Daoy (cell line): ENCODE data around the gene SUMO3. TPM values are rescaled to one million over a fixed set of nuclear protein-coding genes. Genes with fewer than 3 reads are reported as not detected.
"Not testable (repeated sequence)": the region's sequence is repeated elsewhere in the genome, so short reads cannot be mapped to it uniquely, and the experiment has no call there.

Experiments used
- DNase-seq: peaks from one replicate; pipeline ENCODE4 v3.0.0-alpha.2; 2015; ENCODE audit warnings: low read depth
- total RNA-seq: library from RNA; depleted of rRNA; stranded (reverse); fragments of >200 nt; shearing (Covaris generic); gene quantifications from 2 replicates; pipeline ENCODE4 v1.2.3, GENCODE V29; 2014

SUMO3 gene
- total RNA-seq, 1 experiment from 2014 or later = 98.9 TPM

DNA sequence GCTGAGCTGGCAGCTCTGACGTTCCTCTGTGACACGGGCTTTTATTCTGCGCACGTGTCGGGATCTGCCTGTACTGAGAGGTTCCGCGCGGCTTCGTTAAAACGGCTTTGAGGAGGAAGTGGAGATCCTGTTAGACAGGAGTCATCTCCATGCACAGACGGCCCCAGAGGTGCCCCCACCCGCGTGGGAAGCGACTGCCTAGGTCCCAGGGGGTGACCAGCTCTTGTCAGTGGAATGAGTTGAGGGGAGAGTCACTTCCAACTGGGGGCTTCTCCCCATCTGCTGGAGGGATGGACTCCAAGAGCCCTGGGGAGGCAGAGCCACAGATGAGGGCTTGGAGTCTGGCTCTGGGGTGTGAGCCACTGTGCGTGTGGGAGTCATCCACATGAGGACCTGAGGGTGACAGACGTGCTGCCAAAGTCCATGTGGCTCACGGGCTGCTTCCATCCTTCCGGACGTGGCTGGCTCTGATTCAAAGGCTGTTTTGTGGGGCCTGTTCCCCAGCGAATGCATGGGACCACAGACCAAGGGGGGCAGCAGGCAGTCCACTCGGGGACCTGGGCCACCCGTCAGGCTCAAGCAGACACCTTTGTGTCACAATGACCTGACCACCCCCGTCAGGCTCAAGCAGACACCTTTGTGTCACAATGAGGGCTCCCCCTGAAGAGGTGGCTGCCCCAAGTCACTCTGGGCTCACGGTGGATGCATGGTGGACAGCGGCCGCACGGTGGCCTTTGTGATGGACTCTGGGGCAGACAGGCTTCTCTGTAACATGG, 28.8 kb upstream of the SUMO3 start:
- peak; percentile 57 for DNase-seq

DNA sequence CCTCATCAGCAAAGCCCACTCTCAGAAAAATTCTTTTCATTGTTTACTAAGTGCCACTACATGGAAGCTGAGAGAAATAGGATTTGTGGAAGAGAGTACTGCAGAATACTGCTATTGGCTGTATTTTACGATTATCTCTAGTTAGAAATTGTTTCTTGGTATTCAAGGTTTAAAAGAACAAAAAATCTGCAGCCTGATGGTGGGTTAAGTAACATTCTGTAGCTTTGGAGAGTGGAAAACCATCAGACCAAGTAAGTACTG, 28.3 kb upstream of the SUMO3 start:
- DNase-seq = no peak

DNA sequence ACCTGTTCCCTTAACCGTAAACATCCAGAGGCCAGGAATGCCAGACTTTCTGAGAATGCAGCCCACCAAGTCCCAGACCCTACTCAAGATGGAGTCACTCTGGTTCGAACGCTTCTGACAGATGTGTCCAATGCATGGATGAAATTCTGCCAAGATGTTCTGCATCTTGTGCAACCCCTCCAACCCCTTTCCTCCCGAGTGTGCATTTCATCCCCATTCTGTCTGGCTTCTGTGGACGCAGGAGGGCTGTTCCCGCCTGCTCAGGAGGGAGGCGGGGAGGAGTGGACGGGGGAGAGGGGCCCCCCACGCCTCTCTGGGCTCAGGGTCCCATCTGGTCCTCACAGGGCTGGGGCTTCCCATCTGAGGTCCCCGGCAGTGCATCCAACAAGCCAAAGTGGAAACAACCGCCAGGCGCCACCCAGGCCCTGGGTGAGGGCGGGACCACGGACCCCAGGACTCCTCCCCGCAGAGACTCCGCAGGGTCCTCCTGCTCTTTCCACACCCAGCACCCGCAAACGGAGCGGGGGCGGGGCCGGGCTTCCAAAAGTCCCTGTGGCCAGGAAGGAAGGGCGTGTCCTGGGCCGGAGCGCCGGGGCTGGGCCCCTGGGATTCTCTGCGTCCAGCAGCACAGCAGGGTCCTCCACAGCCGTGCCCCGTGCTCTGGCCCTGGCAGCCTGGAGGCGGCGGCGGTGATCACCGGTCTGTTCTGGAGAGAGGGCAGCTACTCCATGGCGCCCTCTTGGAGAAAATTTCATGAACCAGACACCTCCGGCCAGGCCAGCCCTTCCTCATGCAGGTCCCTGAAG, 27.8 kb upstream of the SUMO3 start:
- DNase-seq = peak; percentile 74

DNA sequence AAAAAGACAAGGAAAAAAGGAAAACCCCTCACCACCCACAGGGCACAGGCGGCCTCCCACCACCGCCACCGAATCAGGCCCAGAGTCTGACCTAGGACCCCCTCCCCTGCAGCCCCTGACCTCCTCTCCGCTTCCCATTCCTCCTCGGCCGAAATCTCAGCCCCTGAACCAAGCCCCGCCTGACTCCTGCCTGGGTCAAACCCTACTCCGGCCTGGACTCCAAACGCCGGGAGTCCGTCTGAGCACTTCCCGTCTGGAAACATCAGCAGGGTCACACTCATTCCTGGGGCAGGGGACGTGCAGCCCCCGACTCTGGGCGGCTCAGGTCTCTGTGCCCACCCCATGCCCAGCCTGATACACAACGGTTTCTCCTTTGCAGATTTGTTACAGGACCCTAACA, 26.4 kb upstream of the SUMO3 start:
- no peak for DNase-seq

DNA sequence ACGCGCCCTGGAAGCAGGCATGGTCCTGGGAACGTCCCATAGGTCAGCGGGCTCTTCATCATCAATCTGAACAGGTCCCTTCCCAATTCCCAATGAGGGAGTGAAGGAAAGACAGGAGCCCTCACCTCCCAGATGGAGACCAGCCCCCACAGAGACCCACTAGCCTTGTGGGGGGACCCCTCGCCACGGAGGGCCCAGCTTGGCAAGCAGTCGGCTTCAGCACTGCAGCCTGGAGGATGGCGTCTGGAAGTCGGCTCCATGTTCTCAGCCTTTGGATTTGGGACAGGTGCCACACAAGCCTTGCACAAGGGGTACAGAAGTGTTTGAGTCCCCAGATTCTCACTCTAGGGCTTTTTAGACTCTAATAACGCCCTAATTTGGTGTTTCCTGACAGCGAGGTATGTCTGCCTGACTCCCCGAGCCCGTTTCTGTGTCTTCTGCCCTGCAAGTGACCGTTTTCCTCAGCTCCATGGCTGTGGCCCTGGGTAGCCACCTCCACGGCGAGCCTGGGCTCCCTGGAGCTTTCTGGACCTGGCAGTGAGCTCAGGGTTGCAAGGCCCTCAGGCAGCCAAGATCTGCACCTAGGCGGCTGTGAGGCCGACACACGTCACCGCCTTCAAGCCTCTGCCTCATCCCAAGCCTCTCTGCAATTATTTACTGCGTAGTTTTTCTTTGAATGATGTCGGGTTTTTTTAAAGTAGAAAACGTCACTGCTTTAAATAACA, 25.0 kb upstream of the SUMO3 start:
- no peak for DNase-seq

DNA sequence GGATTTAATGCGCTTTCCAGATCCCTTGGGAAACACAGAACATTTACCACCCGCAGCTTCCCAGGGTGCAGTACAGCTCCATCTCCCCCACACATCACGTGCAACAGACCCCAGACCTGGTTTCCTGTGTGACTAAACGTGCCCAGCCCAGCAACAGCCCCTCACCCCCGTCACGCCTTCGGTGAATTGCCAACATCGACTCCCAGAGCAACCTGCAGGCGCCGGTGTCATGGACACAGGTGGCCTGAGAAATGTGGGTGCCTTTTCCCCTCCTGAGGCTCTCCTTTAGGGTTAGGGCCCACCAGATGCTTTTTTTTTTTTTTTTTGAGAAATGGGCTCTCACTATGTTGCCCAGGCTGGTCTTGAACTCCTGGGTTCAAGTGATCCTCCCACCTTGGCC, 24.2 kb upstream of the SUMO3 start:
- DNase-seq = no peak

DNA sequence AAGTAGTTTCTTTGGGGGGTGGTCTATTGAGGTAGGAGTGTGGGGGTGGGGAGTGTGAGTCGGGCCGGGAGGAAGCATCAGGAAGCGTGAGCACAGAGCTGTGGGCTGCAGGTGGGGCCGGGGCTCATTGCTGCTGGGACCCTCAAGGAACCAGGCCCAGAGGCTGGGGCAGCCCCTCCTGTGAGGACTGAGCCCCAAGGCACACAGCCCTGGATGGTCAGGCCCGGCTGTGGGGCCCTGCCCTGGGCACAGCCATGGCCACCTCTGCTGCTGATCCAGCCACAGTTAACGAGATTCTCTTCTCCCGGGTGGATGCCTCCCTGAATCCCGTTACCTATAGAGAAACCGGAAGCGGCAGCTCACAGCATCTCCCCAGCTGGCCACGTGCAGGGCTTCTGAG, 22.9 kb upstream of the SUMO3 start:
- DNase-seq = no peak

DNA sequence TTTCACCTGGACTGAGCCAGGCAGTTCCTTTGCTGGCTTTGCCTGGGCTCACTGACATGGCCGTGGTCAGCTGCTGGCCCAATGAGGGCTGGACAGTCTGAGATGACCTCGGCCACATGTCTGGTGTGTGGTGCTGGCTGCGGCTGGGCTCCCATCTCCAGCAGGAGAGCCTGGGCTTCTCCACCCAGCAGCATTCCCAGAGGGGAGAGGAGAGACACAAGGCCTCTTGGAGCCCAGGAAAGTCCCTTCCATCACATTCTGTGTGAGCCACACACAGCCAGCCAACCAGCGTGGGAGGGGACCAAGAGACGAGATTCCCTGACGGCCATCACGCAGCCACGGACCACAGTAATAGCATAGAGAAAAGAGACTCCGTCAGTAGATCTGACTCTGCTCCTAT, 21.1 kb upstream of the SUMO3 start:
- DNase-seq = no peak

DNA sequence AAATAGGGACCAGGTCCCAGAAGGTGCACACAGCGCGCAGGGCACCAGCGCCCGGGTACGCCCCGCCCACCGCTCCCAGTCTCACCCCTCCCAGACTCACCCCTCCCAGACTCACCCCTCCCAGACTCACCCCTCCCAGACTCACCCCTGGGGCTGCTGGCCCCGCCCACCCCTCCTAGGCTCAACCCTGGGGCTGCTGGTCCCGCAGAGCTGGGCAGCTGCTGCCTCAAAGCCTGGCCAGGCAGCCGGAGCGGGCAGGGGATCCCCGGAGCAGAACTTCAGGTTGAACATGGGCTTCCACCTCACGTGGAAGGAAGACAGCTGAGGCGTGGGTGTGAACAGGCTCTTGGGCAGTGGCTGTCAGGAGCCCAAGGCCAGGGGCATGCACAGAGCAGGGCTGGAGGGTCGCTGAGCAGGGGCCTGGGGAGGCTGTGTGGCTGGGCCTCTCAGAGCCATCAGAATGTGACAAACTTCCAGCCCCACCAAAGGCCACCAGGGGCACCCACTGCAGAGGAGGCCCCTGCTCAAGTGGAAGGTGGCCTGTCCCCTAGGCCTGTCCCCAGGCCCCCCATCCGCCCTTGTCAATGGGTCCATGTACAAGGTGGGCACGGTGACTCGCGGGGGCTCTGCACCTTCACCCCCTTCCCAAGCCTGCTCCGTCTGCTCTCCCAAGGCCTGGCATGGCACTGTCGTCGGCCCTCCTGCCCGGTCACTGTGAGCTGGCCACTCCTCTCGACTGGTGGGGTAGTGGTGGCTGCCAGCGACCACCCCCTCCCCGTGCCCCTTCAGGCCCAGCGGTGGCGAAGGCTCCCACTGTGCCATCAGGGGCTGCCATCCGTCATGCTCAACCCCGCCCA, 20.4 kb upstream of the SUMO3 start:
- DNase-seq = no peak

DNA sequence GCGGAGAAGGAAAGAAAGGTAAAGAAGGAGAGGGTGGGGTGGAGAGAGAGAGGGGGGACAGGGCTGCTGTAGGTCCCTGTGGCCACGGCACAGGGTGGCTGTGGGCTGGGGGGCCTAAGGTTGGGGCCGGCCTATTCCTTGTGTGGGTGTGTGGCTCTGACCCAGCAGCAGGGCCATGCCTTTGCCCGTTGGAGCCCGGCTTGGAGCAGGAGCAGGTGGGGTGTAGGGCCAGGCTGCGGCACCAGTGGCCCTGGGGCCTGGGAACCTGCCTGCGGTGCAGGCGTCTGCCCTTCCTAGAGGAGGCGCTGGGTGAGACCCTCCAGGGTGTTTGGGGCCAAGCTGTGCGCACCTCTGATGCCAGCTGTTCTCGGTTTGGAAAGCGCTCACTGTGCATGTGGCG, 19.7 kb upstream of the SUMO3 start:
- DNase-seq = no peak

DNA sequence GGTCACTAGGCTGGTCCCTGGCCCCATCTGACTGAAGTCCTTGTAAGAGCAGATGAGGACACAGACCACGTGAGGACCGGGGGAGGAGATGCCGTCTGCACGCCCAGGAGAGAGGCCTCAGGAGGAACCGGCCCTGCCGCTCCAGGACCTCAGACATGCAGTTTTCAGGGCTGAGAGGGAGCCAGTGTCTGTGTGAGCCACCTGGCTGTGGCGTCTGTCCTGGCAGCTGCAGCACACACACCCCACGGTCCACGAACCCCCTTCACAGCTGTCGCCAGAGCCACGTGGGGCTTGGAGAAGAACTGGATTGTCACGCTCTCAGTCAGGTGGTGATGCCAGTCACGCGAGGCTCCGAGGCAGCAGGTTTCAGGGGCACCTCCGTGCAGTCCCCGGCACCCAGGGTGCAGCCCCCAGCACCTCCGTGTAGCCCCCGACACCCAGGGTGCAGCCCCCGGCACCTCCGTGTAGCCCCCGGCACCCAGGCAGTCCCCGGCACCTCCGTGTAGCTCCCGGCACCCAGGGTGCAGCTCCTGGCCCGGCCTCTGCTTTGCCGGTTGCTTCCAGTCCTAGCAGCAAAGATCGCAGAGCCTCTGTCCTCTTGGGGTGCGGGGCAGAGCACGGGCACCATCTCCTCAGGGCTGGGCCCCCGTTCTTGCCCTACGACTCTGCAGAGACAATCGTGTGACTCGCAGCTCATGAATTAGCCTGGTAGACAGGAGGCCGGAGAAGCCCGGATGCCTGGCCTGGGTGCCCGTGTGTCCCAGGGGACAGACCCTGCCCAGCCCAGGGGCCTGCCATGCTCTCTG, 19.0 kb upstream of the SUMO3 start:
- no peak for DNase-seq

DNA sequence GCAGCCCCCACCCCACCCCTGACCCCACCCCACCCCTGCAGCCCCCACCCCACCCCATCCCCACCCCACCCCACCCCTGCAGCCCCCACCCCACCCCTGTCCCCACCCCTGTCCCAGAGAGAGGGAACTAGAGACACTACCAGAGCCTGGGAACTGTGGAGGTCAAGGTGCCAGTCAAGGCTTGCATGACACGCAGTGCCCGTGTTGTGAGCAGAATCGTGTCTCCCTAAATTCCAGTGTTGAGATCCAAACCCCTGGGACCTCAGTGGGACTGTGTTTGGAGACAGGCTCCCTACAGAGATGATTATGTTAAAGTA, 18.4 kb upstream of the SUMO3 start:
- no peak for DNase-seq

DNA sequence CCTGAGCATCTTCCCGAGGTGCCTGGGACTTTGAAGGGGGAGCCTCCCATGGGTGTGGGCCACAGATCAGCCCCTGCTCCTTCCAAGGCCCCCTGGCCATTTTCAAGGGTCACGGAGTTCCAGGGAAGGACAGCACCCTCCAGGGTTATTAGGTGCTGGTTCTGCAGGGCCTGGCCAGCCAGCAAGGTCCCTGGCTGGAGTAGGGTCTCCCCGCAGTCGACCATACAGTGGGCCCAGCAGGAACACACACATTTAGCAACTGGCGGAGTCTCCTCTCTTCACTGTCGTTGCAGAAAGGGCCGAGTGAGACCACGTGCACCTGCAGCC, 17.7 kb upstream of the SUMO3 start:
- no peak for DNase-seq

DNA sequence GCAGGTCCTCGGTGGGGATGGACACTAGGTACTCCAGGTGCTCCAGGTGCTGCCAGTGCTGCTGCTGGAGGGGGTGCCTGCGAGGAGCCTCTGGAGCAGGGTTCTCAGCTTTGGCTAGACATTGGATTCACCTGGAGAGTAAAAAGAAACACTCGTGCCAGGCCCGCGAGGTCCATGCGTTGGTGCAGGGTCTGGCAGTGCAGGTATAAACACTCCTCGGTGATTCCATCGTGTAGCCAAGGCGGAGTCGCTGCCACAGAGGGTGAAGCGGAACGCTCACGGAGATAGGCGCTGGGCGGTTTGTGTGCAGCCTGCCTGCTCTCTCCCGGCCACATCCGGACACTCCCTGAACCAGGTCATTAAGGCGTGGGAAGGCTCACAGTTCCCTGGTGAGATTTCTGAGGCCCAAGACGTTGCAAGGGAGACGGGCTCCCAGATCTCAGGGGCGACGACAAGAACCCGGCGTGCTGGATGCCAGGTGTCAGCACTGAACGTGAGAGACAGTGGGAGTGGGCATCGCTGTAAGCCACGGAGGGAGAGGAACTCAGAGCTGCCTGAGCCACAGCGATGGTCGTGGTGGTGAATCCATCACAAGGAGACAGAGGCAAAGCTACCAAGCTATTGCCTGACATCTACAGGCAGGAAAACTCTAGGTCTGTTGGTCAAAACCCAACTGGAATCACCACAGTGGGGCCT, 17.2 kb upstream of the SUMO3 start:
- DNase-seq = no peak

DNA sequence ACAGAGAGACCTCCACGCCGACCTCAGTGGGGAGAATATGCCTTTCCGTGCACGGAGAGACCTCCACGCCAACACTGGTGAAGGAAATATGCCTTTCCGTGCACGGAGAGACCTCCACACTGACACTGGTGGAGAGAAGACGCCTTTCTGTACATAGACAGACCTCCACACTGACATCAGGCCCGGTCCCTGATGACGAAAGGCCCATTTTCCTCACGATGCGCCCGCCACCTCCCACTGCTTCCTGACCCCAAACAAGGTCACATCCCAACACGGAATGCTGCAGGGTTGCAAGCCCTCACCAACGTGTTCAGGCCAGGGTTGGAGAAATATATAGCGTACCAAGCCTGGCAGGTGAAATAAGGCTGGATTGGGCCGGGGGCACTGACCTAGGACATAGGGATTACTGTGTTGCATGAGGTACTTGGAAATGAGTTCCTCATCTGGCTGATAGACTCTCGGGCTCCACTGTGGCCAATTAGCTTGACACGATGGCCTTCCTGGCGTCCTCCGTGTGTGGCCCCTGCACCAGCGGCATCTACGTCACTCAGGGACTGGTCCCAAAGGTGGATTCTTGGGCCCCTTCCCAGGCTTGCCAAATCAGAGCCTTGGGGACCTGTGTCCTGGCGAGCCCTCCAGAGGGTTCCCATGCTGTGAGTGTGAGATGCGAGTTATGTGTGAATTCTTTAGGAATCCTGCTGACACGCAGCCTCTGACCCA, 16.5 kb upstream of the SUMO3 start:
- no peak for DNase-seq

DNA sequence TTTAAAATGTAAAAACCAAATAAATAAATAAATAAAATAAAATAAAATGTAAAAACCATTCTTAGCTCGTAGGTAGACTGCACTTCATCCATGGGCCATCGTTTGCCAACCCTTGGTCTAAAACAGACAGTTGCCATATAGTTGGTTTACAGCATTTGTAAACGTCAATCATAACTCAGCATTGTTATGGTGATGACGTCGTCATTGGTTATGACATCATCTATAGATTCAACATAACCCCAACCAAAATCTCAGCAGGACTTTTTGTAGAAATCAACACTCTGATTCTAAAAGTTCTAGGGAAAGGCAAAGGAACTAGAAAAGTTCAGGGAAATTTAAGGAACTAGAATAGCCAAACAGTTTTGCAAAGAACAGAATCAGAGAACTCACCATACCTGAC, 15.8 kb upstream of the SUMO3 start:
- no peak for DNase-seq

DNA sequence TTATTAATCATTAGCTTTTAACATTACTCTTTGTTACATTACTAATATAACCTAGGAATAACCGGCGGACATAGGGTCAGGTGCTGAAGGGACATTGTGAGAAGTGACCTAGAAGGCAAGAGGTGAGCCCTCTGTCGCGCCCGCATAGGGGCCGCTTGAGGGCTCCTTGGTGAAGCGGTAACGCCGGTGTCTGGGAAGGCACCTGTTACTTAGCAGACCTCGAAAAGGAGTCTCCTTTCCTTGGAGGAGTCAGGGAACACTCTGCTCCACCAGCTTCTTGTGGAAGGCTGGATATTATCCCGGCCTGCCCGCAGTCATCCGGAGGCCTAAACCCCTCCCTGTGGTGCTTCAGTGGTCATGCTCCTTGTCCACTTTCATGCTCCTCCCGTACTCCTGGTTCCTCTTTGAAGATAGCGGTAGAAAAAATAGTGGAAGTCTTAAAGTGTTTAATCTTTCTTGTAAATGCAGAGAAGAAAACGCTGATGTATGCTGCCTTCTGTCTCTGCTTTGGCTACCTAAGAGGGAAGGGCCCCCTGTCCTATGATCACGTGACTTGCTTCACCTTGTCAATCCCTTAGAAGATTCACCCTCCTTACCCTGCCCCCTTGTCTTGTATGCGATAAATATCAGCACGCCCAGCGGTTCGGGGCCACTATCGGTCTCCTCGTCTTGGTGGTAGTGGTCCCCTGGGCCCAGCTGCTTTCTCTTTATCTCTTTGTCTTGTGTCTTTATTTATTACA, 14.8 kb upstream of the SUMO3 start:
- not testable (repeated sequence) for DNase-seq

DNA sequence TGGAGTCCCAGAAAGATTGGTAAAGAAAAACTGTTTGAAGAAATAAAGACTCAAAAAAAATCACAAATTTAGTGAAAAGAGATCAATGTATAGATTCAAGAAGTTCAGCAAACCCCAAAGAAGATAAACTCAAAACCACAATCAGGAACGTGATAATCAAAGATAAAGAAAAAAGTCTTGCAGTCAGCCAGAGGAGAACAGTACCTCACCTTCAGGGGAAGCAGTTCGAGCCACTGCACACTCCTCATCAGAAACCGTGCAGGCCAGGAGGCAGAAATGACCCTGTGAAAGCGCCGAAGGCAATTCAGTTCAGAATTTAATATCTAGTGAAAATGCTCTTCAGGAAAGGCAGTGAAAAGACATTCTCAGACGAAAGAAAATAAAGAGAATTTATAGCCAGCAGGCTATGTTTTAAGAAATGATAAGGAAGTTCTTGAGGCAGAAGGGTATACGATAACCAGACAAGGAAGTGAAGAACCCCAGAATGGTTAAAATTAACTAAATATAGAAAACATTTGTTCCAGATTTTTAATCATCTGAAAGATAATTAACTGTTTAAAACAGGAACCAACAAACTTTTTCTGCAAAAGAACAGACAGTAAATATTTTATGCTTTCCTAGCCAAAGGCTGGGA, 13.5 kb upstream of the SUMO3 start:
- DNase-seq = no peak

DNA sequence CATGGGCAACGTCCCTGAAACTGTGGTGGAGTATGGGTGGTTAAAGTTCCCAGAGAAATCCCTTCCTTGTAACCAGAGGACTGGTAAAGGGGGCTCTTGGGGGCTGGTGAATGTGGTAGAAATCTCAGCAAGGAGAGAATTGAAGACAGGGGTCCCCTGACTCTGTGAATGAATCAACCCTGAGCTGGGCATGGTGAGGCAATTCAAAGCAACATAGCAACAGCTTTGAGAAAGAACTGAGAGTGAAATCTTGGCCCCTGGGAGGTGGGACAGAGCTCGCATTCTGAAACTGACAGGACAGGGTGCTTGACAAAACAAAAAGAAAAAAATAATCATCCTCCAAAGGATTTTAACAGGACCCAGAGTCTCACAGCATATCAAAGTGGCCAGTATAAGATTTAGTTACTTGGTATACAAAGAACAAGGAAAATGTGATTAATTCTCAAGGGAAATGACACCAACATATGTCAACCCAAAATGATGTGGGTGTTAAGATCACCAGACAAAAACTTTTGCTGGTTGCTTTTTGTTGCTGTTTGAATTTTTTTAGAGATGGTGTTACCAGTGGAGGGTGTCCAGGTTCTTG, 11.7 kb upstream of the SUMO3 start:
- no peak for DNase-seq
